Measurements from ENCODE around the gene A4GALT. TPM values are rescaled to one million over a fixed set of nuclear protein-coding genes. Genes with fewer than 3 reads are reported as not detected.

The A4GALT gene
- polyA plus RNA-seq, 1 experiment, result 1.8 TPM

- POLR2A ChIA-PET, result interaction anchor here (1.1 kb wide), 1 partner anchor 21 kb away, joined by 3 read pairs; no protein-coding TSS in a partner anchor
- no peak for DNase-seq (ENCODE audit: low read depth, low spot score)
- Histone ChIP-seq H3K27me3 (ENCODE audit: control insufficient read depth, insufficient read depth, low read length) (no peaks in the 10 kb centered on the region), H3K27ac (ENCODE audit: low read depth, low read length) (no peak overlapping the region), H3K4me3 (ENCODE audit: low read depth, low read length) (no peak overlapping the region), H3K9me3 (ENCODE audit: control insufficient read depth, insufficient read depth, low read length) (no peaks in the 10 kb centered on the region; the same call in 1 of the 2 replicates)
- CTCF ChIA-PET, result no interaction called here
- no peak for TF ChIP-seq CTCF (IDR thresholded peaks at IDR 0.05; ENCODE audit: low read depth, low read length)
Observed at GRCh38 chr22:42768385-42769035, 47.8 kb upstream of the A4GALT start.

GRCh38 chr22:42766860-42767259 lies 46.2 kb upstream of the A4GALT start:
- no peak overlapping the region for H3K27ac ChIP-seq (ENCODE audit: low read depth, low read length)
- POLR2A ChIA-PET, result no interaction called here
- DNase-seq (ENCODE audit: low read depth, low spot score), result no peak
- no peak for TF ChIP-seq CTCF (IDR thresholded peaks at IDR 0.05; ENCODE audit: low read depth, low read length)
- no peaks in the 10 kb centered on the region for H3K27me3 ChIP-seq (ENCODE audit: control insufficient read depth, insufficient read depth, low read length)
- CTCF ChIA-PET, result interaction anchor here (0.7 kb wide), 1 partner anchor 25 kb away, joined by 4 read pairs; no protein-coding TSS in a partner anchor
- no peak overlapping the region for H3K4me3 ChIP-seq (ENCODE audit: low read depth, low read length)
- no peaks in the 10 kb centered on the region; the same call in 1 of the 2 replicates for H3K9me3 ChIP-seq (ENCODE audit: control insufficient read depth, insufficient read depth, low read length)

- CTCF ChIA-PET, result interaction anchor here (0.5 kb wide), 1 partner anchor 14 kb away, joined by 3 read pairs; no protein-coding TSS in a partner anchor
- Histone ChIP-seq H3K27me3 (ENCODE audit: control insufficient read depth, insufficient read depth, low read length) (no peaks in the 10 kb centered on the region), H3K27ac (ENCODE audit: low read depth, low read length) (no peak overlapping the region), H3K9me3 (ENCODE audit: control insufficient read depth, insufficient read depth, low read length) (no peaks in the 10 kb centered on the region; the same call in 1 of the 2 replicates), H3K4me3 (ENCODE audit: low read depth, low read length) (no peak overlapping the region)
- POLR2A ChIA-PET, result interaction anchor here (0.5 kb wide), 1 partner anchor 233 kb away, joined by 4 read pairs; no protein-coding TSS in a partner anchor
- no peak for DNase-seq (ENCODE audit: low read depth, low spot score)
- no peak for TF ChIP-seq CTCF (IDR thresholded peaks at IDR 0.05; ENCODE audit: low read depth, low read length)
Observed at GRCh38 chr22:42764895-42765363, 44.3 kb upstream of the A4GALT start.

GRCh38 chr22:42763965-42764480 lies 43.4 kb upstream of the A4GALT start:
- ChIA-PET CTCF (interaction anchor here (0.6 kb wide), 1 partner anchor 114 kb away, joined by 4 read pairs; no protein-coding TSS in a partner anchor), POLR2A (interaction anchor here (0.6 to 0.7 kb wide), 2 partner anchors 16 to 61 kb away, joined by 3 to 4 read pairs; no protein-coding TSS in a partner anchor)
- Histone ChIP-seq H3K4me3 (ENCODE audit: low read depth, low read length) (no peak overlapping the region), H3K9me3 (ENCODE audit: control insufficient read depth, insufficient read depth, low read length) (no peaks in the 10 kb centered on the region; the same call in 1 of the 2 replicates), H3K27ac (ENCODE audit: low read depth, low read length) (no peak overlapping the region), H3K27me3 (ENCODE audit: control insufficient read depth, insufficient read depth, low read length) (no peaks in the 10 kb centered on the region)
- no peak for DNase-seq (ENCODE audit: low read depth, low spot score)
- TF ChIP-seq CTCF (IDR thresholded peaks at IDR 0.05; ENCODE audit: low read depth, low read length), result no peak
